A673 (cell line): ENCODE measurements around the gene HOMER3. TPM values are rescaled to one million over a fixed set of nuclear protein-coding genes. Genes with fewer than 3 reads are reported as not detected.

ENCODE experiments used
- BruUV-seq: library from RNA; stranded (reverse); fragments of 400-500 nt; replicated peaks from 2 replicates; lab custom pipeline; 2021; lab: Mats Ljungman, UMichigan
- CTCF ChIA-PET: fragments of 300-600 bp; sonication (Branson Sonifier 250); formaldehyde crosslinking; loops from one replicate; lab custom pipeline; 2022; ENCODE audit warnings: antibody characterized with exemption; lab: Charles Lee
- POLR2A ChIA-PET: fragments of 300-600 bp; sonication (Branson Sonifier 250); formaldehyde crosslinking; loops from one replicate; lab custom pipeline; 2022; ENCODE audit warnings: antibody characterized with exemption; ENCODE audit not compliant: low non-redundant PET; lab: Charles Lee
- DNase-seq: peaks from one replicate; pipeline ENCODE4 v3.0.0-alpha.2; 2015; ENCODE audit warnings: low spot score
- H3K27ac ChIP-seq: fragments of 200-600 bp; sonication (generic); 2 replicates; pipeline ENCODE4 v1.5.1; 2016; ENCODE audit warnings: mixed run types, low read depth, mild to moderate bottlenecking, mixed read lengths, antibody characterized with exemption, low read length; ENCODE audit not compliant: poor library complexity, severe bottlenecking
- H3K27me3 ChIP-seq: fragments of 200-600 bp; sonication (generic); replicated peaks from 2 replicates; pipeline ENCODE4 v1.6.1; 2017; ENCODE audit warnings: mixed run types, low read depth, mild to moderate bottlenecking, mixed read lengths, antibody characterized with exemption, low read length; ENCODE audit not compliant: insufficient read depth, poor library complexity
- H3K36me3 ChIP-seq: fragments of 200-600 bp; sonication (generic); 2 replicates; pipeline ENCODE4 v1.6.1; 2016; ENCODE audit warnings: mixed run types, mild to moderate bottlenecking, mixed read lengths, antibody characterized with exemption, low read length; ENCODE audit not compliant: insufficient read depth, poor library complexity, severe bottlenecking
- H3K4me1 ChIP-seq: fragments of 200-600 bp; sonication (generic); 2 replicates; pipeline ENCODE4 v1.6.1; 2017; ENCODE audit warnings: mixed run types, mild to moderate bottlenecking, mixed read lengths, antibody characterized with exemption, low read length; ENCODE audit not compliant: insufficient read depth, poor library complexity, severe bottlenecking
- H3K4me3 ChIP-seq: fragments of 200-600 bp; sonication (generic); 2 replicates; pipeline ENCODE4 v1.5.1; 2016; ENCODE audit warnings: low read depth, mixed run types, mild to moderate bottlenecking, mixed read lengths, low read length; ENCODE audit not compliant: poor library complexity, severe bottlenecking
- H3K9me3 ChIP-seq: fragments of 200-600 bp; sonication (generic); 2 replicates; pipeline ENCODE4 v1.6.1; 2016; ENCODE audit warnings: mixed run types, low read depth, mild to moderate bottlenecking, mixed read lengths, antibody characterized with exemption, low read length; ENCODE audit not compliant: poor library complexity, severe bottlenecking
- EZH2 ChIP-seq: fragments of 200-600 bp; sonication (generic); IDR thresholded peaks from 2 replicates; pipeline ENCODE4 v1.6.1; 2017; ENCODE audit warnings: borderline replicate concordance, low read depth, mild to moderate bottlenecking, mixed read lengths, antibody characterized with exemption, low read length; ENCODE audit not compliant: poor library complexity, severe bottlenecking
- intact Hi-C: fragments of 100-400 bp; cut with micrococcal nuclease; formaldehyde crosslinking; loops from one replicate; pipeline ENCODE4 v1.10.0; 2022; ENCODE audit not compliant: unreplicated experiment
- total RNA-seq: library from RNA; stranded (reverse); gene quantifications from 2 replicates; pipeline ENCODE4 v1.2.3, GENCODE V29; 2021
- TF ChIP-seq, protein P1 (sequence below): fragments of 300-800, 200-600 bp; sonication (generic); conservative IDR thresholded peaks from 2 replicates; pipeline ENCODE4 v1.5.1; 2017; ENCODE audit warnings: low read depth, mild to moderate bottlenecking, antibody characterized with exemption, low read length, moderate library complexity, mixed read lengths

The HOMER3 gene
- total RNA-seq, 1 experiment from 2014 or later: 23.9 TPM

DNA sequence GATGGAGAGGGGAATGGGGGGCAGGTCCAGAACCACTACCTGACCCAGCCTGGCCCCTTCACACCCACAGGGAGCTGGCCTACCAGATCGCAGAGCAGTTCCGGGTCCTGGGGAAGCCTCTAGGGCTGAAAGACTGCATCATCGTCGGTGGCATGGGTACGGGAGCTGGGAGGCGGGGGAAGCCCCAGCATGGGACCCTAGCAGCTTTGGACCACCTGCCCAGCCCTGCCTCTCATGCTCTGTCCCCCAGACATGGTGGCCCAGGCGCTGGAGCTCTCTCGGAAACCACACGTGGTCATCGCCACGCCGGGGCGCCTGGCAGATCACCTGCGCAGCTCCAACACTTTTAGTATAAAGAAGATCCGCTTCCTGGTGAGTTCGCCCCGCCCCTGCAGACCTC, 19.4 kb downstream of the HOMER3 start:
- Histone ChIP-seq H3K4me1 (peaks cover 6% of the 10 kb centered on the region), H3K9me3 (no peaks in the 10 kb centered on the region), H3K27ac (no peak overlapping the region), H3K36me3 (peaks cover 36% of the 10 kb centered on the region), H3K4me3 (no peak overlapping the region), H3K27me3 (no peaks in the 10 kb centered on the region)
- intact Hi-C loops: no loop called here
- POLR2A ChIA-PET: no interaction called here
- no peak for DNase-seq
- TF ChIP-seq, protein P1, sequence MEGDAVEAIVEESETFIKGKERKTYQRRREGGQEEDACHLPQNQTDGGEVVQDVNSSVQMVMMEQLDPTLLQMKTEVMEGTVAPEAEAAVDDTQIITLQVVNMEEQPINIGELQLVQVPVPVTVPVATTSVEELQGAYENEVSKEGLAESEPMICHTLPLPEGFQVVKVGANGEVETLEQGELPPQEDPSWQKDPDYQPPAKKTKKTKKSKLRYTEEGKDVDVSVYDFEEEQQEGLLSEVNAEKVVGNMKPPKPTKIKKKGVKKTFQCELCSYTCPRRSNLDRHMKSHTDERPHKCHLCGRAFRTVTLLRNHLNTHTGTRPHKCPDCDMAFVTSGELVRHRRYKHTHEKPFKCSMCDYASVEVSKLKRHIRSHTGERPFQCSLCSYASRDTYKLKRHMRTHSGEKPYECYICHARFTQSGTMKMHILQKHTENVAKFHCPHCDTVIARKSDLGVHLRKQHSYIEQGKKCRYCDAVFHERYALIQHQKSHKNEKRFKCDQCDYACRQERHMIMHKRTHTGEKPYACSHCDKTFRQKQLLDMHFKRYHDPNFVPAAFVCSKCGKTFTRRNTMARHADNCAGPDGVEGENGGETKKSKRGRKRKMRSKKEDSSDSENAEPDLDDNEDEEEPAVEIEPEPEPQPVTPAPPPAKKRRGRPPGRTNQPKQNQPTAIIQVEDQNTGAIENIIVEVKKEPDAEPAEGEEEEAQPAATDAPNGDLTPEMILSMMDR: no peak
- no peak for TF ChIP-seq EZH2
- no TSS peak for BruUV-seq
- CTCF ChIA-PET: no interaction called here

DNA sequence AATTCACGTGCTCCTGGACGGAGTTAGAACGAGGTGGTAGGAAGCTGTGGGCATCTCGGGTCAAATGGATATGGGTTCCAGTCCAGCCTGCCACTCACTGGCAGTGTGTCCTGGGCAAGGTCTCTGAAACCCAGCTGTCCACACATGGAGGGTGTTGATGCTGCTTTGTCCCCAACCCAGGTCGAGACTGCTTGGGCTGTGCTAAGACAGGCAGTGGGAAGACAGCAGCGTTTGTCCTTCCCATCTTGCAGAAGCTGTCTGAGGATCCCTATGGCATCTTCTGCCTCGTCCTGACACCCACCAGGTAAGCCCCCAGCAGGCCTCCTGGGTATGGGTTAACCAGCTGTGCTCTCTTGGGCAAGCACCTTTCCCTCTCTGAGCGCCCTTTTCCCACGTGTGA, 20.6 kb downstream of the HOMER3 start:
- no peak for TF ChIP-seq EZH2
- TF ChIP-seq, protein P1: no peak
- H3K27ac ChIP-seq: peak overlapping the region; percentile 59

DNA sequence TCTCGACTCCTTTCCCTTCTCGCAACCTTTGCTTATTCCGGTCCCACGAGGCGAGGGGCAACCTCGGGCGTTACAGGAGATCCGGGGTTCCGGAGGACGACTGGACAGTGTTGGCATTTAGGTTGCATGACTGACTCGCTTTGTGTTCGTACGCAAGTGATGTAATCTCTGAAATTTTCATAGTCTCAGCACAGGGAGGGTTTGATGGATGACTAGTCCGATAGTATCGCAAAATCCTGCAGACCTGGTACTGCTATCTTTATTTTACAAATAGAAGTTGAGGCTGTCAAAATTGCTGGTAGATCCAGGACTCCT, 21.2 kb downstream of the HOMER3 start:
- Histone ChIP-seq H3K4me3 (peak overlapping the region; percentile 77), H3K36me3 (peaks cover 35% of the 10 kb centered on the region), H3K4me1 (peaks cover 6% of the 10 kb centered on the region), H3K27me3 (no peaks in the 10 kb centered on the region), H3K9me3 (no peaks in the 10 kb centered on the region), H3K27ac (peak overlapping the region; percentile 59)
- no peak for DNase-seq
- ChIA-PET CTCF (interaction anchor here (1.2 to 1.3 kb wide), 2 partner anchors 24 to 67 kb away, joined by 3 to 8 read pairs; partner anchors contain the start of gene CERS1), POLR2A (no interaction called here)
- intact Hi-C loops: loop anchor here (2.0 to 10.0 kb wide), 3 partner anchors 67 to 455 kb away; no protein-coding TSS in a partner anchor
- BruUV-seq: TSS peak; percentile 79
- TF ChIP-seq, protein P1: no peak
- no peak for TF ChIP-seq EZH2

More for the DNA sequence above, 20.6 kb downstream of the HOMER3 start:
- H3K36me3 ChIP-seq: peaks cover 31% of the 10 kb centered on the region
- H3K9me3 ChIP-seq: no peaks in the 10 kb centered on the region
- H3K4me3 ChIP-seq: peak overlapping the region; percentile 77
- no peak for DNase-seq
- H3K4me1 ChIP-seq: peaks cover 6% of the 10 kb centered on the region
- H3K27me3 ChIP-seq: no peaks in the 10 kb centered on the region
- no TSS peak for BruUV-seq
- ChIA-PET POLR2A (no interaction called here), CTCF (no interaction called here)
- intact Hi-C loops: no loop called here
